ENCODE measurements around the gene FHIT.

Gene FHIT

GRCh38 chr3:60403866-60404265 is 847.4 kb downstream of the FHIT start:
- no peaks in the 10 kb centered on the region for H3F3A ChIP-seq (ENCODE audit: insufficient read depth)
- no peaks in the 10 kb centered on the region for H3K9me2 ChIP-seq (replicated peaks; ENCODE audit: insufficient read depth, low read length)
- H3K27me3 ChIP-seq (ENCODE audit: low read length): no peaks in the 10 kb centered on the region
- no peak overlapping the region for H2AFZ ChIP-seq (ENCODE audit: low read depth, low read length, severe bottlenecking)
- no peaks in the 10 kb centered on the region for H3K9me3 ChIP-seq (ENCODE audit: insufficient read depth, low read length)
- no peak overlapping the region for H3K27ac ChIP-seq (ENCODE audit: low read depth, low read length)
- no peak overlapping the region for H3K4me2 ChIP-seq (ENCODE audit: low read depth, low read length, poor library complexity, severe bottlenecking)
- no peaks in the 10 kb centered on the region for H3K36me3 ChIP-seq (ENCODE audit: low read length)
- TF ChIP-seq CTCF (IDR thresholded peaks at IDR 0.05; ENCODE audit: insufficient read depth, low read length, poor library complexity, severe bottlenecking) (no peak), EZH2phosphoT487 (conservative IDR thresholded peaks at IDR 0.05; ENCODE audit: low read length) (no peak)
- no peak overlapping the region for H3K9ac ChIP-seq (ENCODE audit: low read length)
- no peak overlapping the region for H3K4me3 ChIP-seq (ENCODE audit: insufficient read depth, low read length, poor library complexity, severe bottlenecking)
- H4K20me1 ChIP-seq (ENCODE audit: low read depth, low read length): no peaks in the 10 kb centered on the region
- no peaks in the 10 kb centered on the region for H3K79me2 ChIP-seq (ENCODE audit: insufficient read depth, low read length)

GRCh38 chr3:60402931-60403330 is 848.3 kb downstream of the FHIT start:
- H4K20me1 ChIP-seq (ENCODE audit: low read depth, low read length): no peaks in the 10 kb centered on the region

GRCh38 chr3:60399861-60400845 is 851.1 kb downstream of the FHIT start:
- Histone ChIP-seq H3K4me3 (ENCODE audit: insufficient read depth, low read length, poor library complexity, severe bottlenecking) (no peak overlapping the region), H3F3A (ENCODE audit: insufficient read depth) (no peaks in the 10 kb centered on the region), H3K9me2 (replicated peaks; ENCODE audit: insufficient read depth, low read length) (no peaks in the 10 kb centered on the region), H2AFZ (ENCODE audit: low read depth, low read length, severe bottlenecking) (no peak overlapping the region), H3K79me2 (ENCODE audit: insufficient read depth, low read length) (no peaks in the 10 kb centered on the region), H3K9me3 (ENCODE audit: insufficient read depth, low read length) (no peaks in the 10 kb centered on the region), H4K20me1 (ENCODE audit: low read depth, low read length) (no peaks in the 10 kb centered on the region), H3K9ac (ENCODE audit: low read length) (no peak overlapping the region), H3K4me2 (ENCODE audit: low read depth, low read length, poor library complexity, severe bottlenecking) (no peak overlapping the region), H3K36me3 (ENCODE audit: low read length) (no peaks in the 10 kb centered on the region), H3K27ac (ENCODE audit: low read depth, low read length) (no peak overlapping the region), H3K27me3 (ENCODE audit: low read length) (no peaks in the 10 kb centered on the region)
- TF ChIP-seq EZH2phosphoT487 (conservative IDR thresholded peaks at IDR 0.05; ENCODE audit: low read length) (no peak), CTCF (IDR thresholded peaks at IDR 0.05; ENCODE audit: insufficient read depth, low read length, poor library complexity, severe bottlenecking) (no peak)

More at GRCh38 chr3:60402931-60403330, 848.3 kb downstream of the FHIT start:
- no peak overlapping the region for H3K9ac ChIP-seq (ENCODE audit: low read length)
- H3K4me2 ChIP-seq (ENCODE audit: low read depth, low read length, poor library complexity, severe bottlenecking): no peak overlapping the region
- no peaks in the 10 kb centered on the region for H3K9me2 ChIP-seq (replicated peaks; ENCODE audit: insufficient read depth, low read length)
- H2AFZ ChIP-seq (ENCODE audit: low read depth, low read length, severe bottlenecking): no peak overlapping the region
- no peak overlapping the region for H3K4me3 ChIP-seq (ENCODE audit: insufficient read depth, low read length, poor library complexity, severe bottlenecking)
- H3K27me3 ChIP-seq (ENCODE audit: low read length): no peaks in the 10 kb centered on the region
- H3K9me3 ChIP-seq (ENCODE audit: insufficient read depth, low read length): no peaks in the 10 kb centered on the region
- no peak for TF ChIP-seq CTCF (IDR thresholded peaks at IDR 0.05; ENCODE audit: insufficient read depth, low read length, poor library complexity, severe bottlenecking)
- TF ChIP-seq EZH2phosphoT487 (conservative IDR thresholded peaks at IDR 0.05; ENCODE audit: low read length): no peak
- H3K79me2 ChIP-seq (ENCODE audit: insufficient read depth, low read length): no peaks in the 10 kb centered on the region
- no peaks in the 10 kb centered on the region for H3F3A ChIP-seq (ENCODE audit: insufficient read depth)
- no peak overlapping the region for H3K27ac ChIP-seq (ENCODE audit: low read depth, low read length)
- H3K36me3 ChIP-seq (ENCODE audit: low read length): no peaks in the 10 kb centered on the region
